MM.1S (cell line): Measurements from ENCODE around the gene HMX1.

Experiments used
- DNase-seq: peaks from one replicate; pipeline ENCODE4 v3.0.0-alpha.2; 2015
- H2AFZ ChIP-seq: fragments of 300-600 bp; sonication (generic); 2 replicates; pipeline ENCODE4 v1.6.0; 2016; ENCODE audit warnings: antibody characterized with exemption, low read length
- H3F3A ChIP-seq: fragments of 300-600 bp; sonication (generic); 2 replicates; pipeline ENCODE4 v1.6.1; 2016; ENCODE audit warnings: mild to moderate bottlenecking, antibody characterized with exemption, low read length, moderate library complexity, mixed read lengths; ENCODE audit not compliant: insufficient read depth
- H3K27ac ChIP-seq: fragments of 300-600 bp; sonication (generic); 2 replicates; pipeline ENCODE4 v1.5.1; 2016; ENCODE audit warnings: mild to moderate bottlenecking, low read length
- H3K27me3 ChIP-seq: fragments of 300-600 bp; sonication (generic); replicated peaks from 2 replicates; pipeline ENCODE4 v1.6.0; 2016; ENCODE audit warnings: low read length; ENCODE audit not compliant: insufficient read depth
- H3K36me3 ChIP-seq: fragments of 300-600 bp; sonication (generic); replicated peaks from 2 replicates; pipeline ENCODE4 v1.6.1; 2016; ENCODE audit warnings: mild to moderate bottlenecking, low read length, mixed read lengths; ENCODE audit not compliant: insufficient read depth
- H3K4me1 ChIP-seq: fragments of 300-600 bp; sonication (generic); 2 replicates; pipeline ENCODE4 v1.6.1; 2016; ENCODE audit warnings: low read length, mixed read lengths
- H3K4me2 ChIP-seq: fragments of 300-600 bp; sonication (generic); 2 replicates; pipeline ENCODE4 v1.6.0; 2016; ENCODE audit warnings: low read depth, low read length
- H3K4me3 ChIP-seq: fragments of 300-600 bp; sonication (generic); 2 replicates; pipeline ENCODE4 v1.5.1; 2016; ENCODE audit warnings: low read length, mixed read lengths
- H3K79me2 ChIP-seq: fragments of 300-600 bp; sonication (generic); 2 replicates; pipeline ENCODE4 v1.6.1; 2016; ENCODE audit warnings: mixed run types, low read length, mixed read lengths
- H3K9ac ChIP-seq: fragments of 300-600 bp; sonication (generic); 2 replicates; pipeline ENCODE4 v1.6.1; 2016; ENCODE audit warnings: low read length, mixed read lengths
- H3K9me2 ChIP-seq: fragments of 300-600 bp; sonication (generic); replicated peaks from 2 replicates; pipeline ENCODE4 v1.6.1; 2016; ENCODE audit warnings: mild to moderate bottlenecking, low read length, mixed read lengths; ENCODE audit not compliant: insufficient read depth
- H3K9me3 ChIP-seq: fragments of 300-600 bp; sonication (generic); replicated peaks from 2 replicates; pipeline ENCODE4 v1.6.1; 2016; ENCODE audit warnings: mild to moderate bottlenecking, low read length, mixed read lengths; ENCODE audit not compliant: insufficient read depth
- H4K20me1 ChIP-seq: fragments of 300-600 bp; sonication (generic); 2 replicates; pipeline ENCODE4 v1.6.1; 2016; ENCODE audit warnings: mild to moderate bottlenecking, low read length, moderate library complexity, mixed read lengths; ENCODE audit not compliant: insufficient read depth
- EZH2 ChIP-seq: fragments of 300-600 bp; sonication (generic); optimal IDR thresholded peaks from 2 replicates; pipeline ENCODE3; 2017; ENCODE audit warnings: low read depth, mild to moderate bottlenecking, antibody characterized with exemption, low read length, mixed read lengths
- EZH2phosphoT487 ChIP-seq: fragments of 300-600 bp; sonication (generic); IDR thresholded peaks from 2 replicates; pipeline ENCODE4 v1.6.1; 2018; ENCODE audit warnings: antibody characterized with exemption, low read length
- TF ChIP-seq, protein P1 (sequence below): fragments of 300-600 bp; sonication (generic); IDR thresholded peaks from 2 replicates; pipeline ENCODE4 v1.5.1; 2016; ENCODE audit warnings: antibody characterized with exemption, low read length, mixed read lengths

The HMX1 gene

DNA sequence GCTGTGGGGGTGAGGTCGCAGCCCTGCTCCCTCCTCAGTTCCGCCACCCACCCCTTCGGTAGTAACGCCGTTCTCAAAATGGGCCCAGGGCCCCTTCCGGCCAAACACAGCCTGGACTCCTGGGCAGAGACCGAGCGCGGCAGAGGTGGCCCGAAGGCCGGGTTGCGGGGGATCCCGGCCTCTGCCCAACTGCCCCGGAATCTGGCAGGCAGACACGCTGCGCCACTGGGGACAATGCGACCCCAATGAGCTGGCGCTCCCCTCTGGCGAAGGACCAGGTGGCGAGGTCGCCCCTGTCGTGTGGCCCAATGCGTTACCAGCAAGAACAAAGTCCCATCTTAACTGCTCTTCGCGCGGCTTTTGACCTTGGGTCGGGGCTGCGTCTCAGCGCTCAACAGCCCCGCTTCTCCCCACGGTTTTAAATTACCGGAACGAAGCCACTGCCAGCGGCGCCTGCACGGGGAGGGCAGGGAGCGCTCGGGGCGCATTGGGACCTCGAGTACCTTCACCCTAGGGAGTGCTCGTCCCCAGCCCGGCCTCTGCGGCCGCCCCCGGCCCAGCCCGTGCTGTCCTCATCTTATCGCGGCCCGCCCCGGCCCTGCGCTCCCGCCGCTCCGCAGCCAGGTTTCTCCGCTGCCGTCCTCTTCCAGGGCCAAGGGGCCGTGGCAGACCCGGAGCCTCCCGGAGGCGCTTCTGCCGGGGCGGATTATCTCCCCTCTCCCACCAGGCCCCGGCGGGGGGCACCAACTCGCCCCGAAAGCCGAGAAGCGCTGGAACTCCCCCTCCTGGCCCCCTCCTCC, 22.2 kb upstream of the HMX1 start:
- H4K20me1 ChIP-seq, result no peaks in the 10 kb centered on the region
- H3F3A ChIP-seq, result no peaks in the 10 kb centered on the region
- H2AFZ ChIP-seq, result no peak overlapping the region
- no peaks in the 10 kb centered on the region for H3K36me3 ChIP-seq
- no peaks in the 10 kb centered on the region for H3K79me2 ChIP-seq
- no peak overlapping the region for H3K4me3 ChIP-seq
- peaks cover 94% of the 10 kb centered on the region for H3K27me3 ChIP-seq
- TF ChIP-seq EZH2phosphoT487 (no peak), EZH2 (no peak)
- TF ChIP-seq, protein P1, sequence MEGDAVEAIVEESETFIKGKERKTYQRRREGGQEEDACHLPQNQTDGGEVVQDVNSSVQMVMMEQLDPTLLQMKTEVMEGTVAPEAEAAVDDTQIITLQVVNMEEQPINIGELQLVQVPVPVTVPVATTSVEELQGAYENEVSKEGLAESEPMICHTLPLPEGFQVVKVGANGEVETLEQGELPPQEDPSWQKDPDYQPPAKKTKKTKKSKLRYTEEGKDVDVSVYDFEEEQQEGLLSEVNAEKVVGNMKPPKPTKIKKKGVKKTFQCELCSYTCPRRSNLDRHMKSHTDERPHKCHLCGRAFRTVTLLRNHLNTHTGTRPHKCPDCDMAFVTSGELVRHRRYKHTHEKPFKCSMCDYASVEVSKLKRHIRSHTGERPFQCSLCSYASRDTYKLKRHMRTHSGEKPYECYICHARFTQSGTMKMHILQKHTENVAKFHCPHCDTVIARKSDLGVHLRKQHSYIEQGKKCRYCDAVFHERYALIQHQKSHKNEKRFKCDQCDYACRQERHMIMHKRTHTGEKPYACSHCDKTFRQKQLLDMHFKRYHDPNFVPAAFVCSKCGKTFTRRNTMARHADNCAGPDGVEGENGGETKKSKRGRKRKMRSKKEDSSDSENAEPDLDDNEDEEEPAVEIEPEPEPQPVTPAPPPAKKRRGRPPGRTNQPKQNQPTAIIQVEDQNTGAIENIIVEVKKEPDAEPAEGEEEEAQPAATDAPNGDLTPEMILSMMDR, result no peak
- H3K9ac ChIP-seq, result no peak overlapping the region
- H3K4me1 ChIP-seq, result no peaks in the 10 kb centered on the region
- no peak overlapping the region for H3K4me2 ChIP-seq
- H3K9me2 ChIP-seq, result no peaks in the 10 kb centered on the region
- no peak overlapping the region for H3K27ac ChIP-seq
- no peaks in the 10 kb centered on the region for H3K9me3 ChIP-seq
- no peak for DNase-seq

DNA sequence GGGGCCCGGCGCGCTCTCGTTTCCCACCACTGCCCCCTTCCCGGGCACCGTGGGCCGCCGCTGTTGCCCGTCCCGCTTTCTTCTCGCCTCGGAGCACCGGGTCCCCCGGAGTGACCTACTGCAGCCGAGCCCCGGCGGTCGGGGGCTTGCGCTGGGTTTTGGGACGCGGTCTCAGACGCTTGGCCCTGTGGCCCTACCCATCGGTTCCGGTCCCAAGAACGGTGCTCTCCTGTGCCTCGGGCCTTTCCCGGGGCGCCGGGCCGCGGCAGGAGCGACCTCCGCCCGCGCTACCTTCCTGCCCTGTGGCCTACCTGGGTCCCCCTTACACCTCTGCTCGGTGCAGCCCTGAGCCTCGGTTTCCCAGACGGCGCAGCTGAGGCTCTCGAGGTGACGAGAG, 21.6 kb upstream of the HMX1 start:
- Histone ChIP-seq H2AFZ (no peak overlapping the region), H3K9me3 (no peaks in the 10 kb centered on the region), H3K9ac (no peak overlapping the region), H4K20me1 (no peaks in the 10 kb centered on the region), H3K4me3 (no peak overlapping the region), H3K36me3 (no peaks in the 10 kb centered on the region), H3K27me3 (peaks cover 93% of the 10 kb centered on the region), H3K4me1 (no peaks in the 10 kb centered on the region), H3K79me2 (no peaks in the 10 kb centered on the region), H3K27ac (no peak overlapping the region), H3K9me2 (no peaks in the 10 kb centered on the region), H3K4me2 (no peak overlapping the region), H3F3A (no peaks in the 10 kb centered on the region)
- no peak for DNase-seq
- TF ChIP-seq EZH2 (no peak), EZH2phosphoT487 (no peak)
- TF ChIP-seq, protein P1, result no peak

DNA sequence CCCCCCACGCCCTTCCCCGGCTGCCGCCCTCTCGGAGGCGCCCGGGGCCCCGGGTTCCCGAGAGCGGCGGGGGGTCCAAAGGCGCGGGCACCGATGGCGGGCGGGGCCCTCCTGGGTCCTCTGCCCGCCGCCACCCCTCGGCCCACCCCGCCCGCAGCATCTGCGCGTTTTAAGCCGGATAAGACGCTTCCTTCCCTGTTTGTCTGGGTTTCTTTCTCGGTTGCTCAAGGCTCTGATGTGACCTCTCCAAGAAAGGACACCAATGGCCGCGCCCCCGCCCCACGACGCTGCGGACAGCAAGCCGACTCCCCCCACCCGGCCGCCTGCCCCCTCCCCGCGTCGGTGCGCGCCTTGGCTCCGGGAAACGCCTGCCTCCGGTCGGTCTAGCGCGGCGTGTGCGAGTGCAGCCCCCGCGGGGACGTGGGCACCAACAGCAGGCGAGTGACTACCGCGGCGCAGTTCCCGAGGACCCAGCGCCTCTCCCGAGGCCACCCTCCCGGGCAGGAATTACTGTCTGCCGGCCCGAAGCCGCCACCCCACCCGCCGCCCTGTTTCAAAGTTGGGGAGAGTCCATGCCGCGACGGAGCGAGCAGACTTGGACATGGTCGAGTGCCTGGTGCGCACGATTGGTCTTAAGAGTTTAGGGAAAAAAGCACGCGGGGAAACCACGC, 21.1 kb upstream of the HMX1 start:
- Histone ChIP-seq H3F3A (no peaks in the 10 kb centered on the region), H3K4me3 (no peak overlapping the region), H3K9ac (no peak overlapping the region), H3K9me2 (no peaks in the 10 kb centered on the region), H3K9me3 (no peaks in the 10 kb centered on the region), H4K20me1 (no peaks in the 10 kb centered on the region), H3K4me1 (no peaks in the 10 kb centered on the region), H2AFZ (no peak overlapping the region), H3K27me3 (peaks cover 93% of the 10 kb centered on the region), H3K36me3 (no peaks in the 10 kb centered on the region), H3K4me2 (no peak overlapping the region), H3K27ac (no peak overlapping the region), H3K79me2 (no peaks in the 10 kb centered on the region)
- DNase-seq, result no peak
- TF ChIP-seq, protein P1, result no peak
- TF ChIP-seq EZH2phosphoT487 (no peak), EZH2 (no peak)
